Stimulated activated CD4-positive, alpha-beta T cell treated with anti-CD3 and anti-CD28 coated beads, Interleukin-1b, Interleukin-23, amount 100 ng/mL, for 48 hours (primary cell): Measurements from ENCODE around the gene NHS.

Experiments used
- DNase-seq: peaks from one replicate; pipeline ENCODE4 v3.0.0-alpha.2; 2020

Gene NHS

GRCh38 chrX:17740137-17741122, 365.4 kb downstream of the NHS start:
- DNase-seq, result no peak

DNA sequence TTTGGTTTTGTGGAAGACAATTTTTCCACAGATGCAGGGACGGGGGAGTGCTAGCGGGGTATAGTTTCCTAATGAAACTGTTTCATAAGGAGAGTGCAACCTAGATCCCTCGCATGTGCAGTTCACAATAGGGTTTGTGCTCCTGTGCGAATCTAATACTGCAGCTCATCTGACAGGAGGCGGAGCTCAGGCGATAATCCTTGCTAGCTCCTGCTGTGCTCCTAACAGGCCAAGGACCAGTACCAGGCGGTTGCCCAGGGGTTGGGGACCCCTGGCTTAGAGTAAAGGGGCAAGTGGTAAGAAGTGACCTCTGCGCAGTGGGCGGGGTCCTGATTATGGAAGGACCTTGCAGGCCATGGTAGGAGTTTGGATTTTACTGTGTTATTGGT, 366.1 kb downstream of the NHS start:
- no peak for DNase-seq

DNA sequence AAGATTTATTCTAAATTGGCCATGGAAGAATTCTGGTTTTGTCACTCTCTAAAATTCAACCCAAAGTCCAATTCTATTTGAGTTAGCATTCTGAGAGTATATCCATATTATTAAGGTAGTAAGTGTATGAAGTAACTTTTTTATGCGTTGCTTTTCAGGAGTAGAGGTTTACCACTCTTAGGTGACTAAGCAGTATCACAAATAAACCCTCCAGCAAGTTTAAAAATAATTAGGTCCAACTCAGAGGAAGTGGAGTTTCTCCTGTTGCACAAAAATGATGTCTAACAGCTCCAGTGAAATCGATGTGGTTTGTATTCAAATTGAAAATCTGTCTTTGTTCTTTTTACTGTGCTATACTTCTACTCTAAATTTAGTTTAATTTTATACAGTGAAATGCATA, 368.9 kb downstream of the NHS start:
- DNase-seq, result no peak

DNA sequence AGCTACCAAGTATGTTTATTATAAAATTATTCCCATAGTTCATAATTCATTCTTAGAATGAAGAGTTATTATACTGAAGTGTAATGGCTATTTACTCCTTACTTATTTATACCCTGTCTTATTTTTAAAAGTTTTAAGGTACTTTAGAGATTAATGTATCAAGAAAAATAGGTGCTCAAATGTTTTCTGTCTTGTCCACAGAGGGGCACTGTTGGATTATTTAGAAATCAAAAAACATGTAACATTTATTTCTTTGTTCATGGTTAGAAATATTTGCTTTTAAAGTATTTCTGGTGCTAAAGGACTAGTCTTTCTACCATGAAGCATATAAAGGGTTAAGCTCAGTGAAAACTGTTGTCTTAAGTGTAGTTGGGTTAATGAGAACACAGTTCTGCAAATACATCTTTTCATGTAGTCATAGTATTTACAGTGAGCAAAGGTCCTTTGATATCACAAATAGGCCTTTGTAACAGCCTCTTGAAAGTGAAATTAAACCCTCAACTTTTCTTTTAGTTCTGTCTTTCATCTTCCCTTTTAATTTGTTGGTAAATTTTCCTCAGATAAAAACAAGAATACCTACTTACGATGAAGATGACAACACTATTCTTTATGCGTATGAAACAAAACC, 370.0 kb downstream of the NHS start:
- no peak for DNase-seq

- no peak for DNase-seq
Observed at GRCh38 chrX:17747692-17748091, 372.7 kb downstream of the NHS start.

GRCh38 chrX:17748684-17749083, 373.7 kb downstream of the NHS start:
- no peak for DNase-seq

DNA sequence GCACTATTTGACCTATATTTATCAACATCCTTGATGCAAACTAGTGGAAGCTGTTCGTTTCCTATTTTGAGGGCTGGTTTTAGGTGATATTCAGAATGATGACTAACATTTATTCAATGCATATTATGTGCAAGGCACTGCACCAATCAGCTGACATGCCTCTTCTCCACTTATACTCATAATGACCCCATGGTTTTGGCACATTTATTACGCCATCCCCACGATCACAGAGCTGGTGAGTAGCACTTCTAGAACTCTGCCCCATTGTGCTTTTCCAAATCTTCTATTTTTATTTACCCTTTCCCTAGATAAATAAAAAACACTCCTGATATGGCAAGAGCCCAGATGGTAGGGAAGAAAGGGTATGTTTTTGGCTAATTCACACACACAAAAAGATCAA, 375.4 kb downstream of the NHS start:
- no peak for DNase-seq

DNA sequence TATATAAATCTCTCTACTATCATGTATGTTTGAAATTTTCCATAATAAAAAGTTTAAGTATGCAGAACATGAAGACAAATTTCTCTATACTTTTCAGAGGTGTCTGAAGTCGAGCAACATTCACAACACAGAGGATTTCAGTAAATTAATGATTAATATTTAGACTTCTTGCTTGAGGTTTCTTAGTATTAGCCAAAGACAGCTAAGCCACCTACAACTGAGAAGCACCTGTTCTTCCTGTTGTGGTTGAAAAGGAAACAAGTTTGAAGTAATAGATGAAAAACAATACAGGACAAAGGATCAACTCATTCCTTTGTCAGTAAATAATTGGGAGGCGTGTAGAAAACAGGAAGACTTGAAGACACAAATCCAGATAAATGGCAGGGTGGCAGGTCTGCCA, 383.4 kb downstream of the NHS start:
- no peak for DNase-seq

DNA sequence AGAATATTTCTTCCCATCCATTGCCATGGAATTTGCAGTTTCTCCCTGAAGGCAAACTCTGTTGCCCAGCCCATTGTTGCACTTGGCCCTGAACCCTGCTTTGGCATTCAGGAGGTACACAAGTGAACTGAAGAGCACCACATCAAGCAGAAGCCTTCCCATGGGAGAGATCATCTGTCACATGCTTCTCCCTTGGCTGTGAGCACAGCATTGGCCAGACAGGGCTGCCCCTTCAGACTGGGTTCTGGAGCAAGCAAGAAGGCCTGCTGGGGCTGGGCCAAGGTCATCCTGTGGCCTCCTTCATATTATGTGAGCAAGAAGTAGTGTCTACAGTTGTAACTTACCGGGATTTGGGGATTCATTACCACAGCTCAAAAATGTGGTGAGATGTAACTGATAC, 385.0 kb downstream of the NHS start:
- no peak for DNase-seq

- no peak for DNase-seq
Observed at GRCh38 chrX:17767734-17768133, 392.7 kb downstream of the NHS start.

DNA sequence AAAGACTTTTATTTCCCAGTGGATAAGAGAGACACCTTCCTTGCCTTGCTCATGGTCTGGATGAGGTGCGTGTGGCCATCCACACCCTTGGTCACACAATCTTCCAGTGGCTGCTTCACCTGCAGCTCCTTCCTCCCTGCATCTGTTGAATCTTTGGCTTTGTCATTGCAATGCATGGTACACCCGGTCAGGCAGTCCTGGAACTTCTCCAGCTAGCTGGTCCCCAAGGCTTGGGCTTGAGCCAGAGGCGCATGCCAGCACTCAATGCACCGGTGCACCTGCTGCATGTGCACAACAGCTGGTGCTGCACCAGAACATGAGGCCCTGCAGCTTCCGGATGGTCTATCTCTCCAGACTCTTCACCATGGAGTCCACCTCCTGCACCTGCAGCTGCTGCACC, 394.0 kb downstream of the NHS start:
- no peak for DNase-seq

DNA sequence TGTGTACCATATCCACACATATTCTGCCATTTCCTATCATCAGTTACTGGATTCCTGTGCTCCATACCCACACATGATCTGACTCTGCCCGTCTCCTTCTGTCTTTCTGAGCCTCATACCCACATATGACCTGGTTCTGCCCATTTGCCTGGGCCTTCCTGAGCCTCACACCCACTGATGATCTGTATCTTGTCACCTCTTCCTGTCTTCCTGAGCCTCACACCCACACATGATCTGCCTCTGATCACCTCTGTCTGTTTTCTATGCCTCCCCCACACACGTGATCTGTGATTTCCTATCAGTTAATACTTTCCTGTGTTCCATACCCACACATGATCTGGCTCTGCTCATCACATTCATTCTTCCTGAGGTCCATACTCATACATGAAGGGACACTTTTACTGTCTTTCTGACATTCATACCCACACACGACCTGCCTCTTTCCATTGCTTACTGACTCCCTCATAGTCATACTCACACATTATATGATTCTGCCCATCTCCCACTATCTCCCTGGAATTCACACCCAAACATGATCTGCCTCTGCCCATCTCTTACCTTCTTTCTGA, 394.8 kb downstream of the NHS start:
- DNase-seq, result peak; percentile 4

DNA sequence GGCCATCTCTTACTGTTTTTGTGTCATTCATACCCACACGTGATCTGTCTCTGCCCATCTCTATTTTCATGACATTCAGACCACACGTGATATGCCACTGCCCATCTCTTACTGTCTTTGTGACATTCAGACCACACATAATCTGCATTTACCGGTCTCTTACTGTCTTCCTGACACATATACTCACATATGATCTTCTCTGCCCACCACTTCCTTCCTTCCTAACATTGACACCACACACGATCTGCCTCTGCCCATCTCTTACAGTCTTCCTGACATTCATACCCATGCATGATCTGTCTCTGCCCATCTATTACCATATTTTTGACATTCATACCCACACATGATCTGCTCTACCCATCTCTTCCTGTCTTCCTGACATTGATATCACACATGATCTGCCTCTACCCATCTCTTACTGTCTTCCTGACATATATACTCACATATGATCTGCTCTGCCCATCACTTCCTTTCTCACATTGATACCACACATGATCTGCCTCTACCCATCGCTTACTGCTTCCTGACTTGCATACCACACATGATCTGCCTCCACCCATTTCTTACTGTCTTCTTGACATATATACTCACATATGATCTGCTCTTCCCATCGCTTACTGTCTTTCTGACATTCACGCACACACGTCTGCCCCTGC, 398.3 kb downstream of the NHS start:
- DNase-seq, result no peak

GRCh38 chrX:17774053-17774452, 399.1 kb downstream of the NHS start:
- DNase-seq, result no peak

DNA sequence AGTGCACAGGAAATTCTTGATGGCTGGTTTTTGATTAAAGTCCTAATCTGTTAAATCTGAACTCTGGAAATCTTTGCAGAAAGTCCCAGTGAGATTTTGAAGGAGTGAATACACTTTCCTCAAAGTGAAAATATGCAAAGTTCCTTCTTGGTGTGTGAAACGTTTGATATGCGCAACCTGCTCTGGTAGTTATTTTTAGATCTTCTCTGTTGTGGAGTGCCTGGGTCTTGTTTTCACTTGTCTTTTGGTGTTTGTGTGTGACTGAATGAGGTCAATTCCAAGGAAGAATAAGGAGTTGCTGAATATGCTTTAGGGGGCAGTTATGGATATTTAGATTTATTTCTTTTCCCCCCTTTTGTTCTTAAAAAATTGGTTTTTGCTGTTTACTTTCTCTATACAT, 404.0 kb downstream of the NHS start:
- DNase-seq, result no peak

DNA sequence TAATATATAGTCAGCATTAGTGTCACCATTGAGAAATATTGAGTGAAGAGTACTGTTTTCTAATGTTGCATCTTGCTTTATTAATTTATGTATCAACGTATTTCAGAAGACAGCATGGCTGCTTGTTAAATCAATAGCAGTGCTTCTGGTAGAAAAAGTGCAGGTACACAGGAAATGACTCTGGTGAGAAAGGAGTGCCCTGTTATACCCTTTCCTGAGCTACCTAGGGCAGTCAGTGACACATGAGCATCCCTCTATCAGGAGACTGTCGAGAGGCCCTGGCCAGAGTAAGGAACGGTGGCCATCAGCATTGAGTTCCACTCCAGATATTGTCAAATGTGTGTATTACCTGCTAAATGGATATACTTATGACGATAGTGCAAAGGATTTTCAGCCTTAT, 404.4 kb downstream of the NHS start:
- DNase-seq, result no peak
